HFFc6 (cell line): ENCODE results near the gene ALOXE3. TPM values are rescaled to one million over a fixed set of nuclear protein-coding genes. Genes with fewer than 3 reads are reported as not detected.

Source experiments
- DNase-seq: peaks from one replicate; pipeline ENCODE4 v3.0.0-alpha.2; 2018
- H3K27ac Mint-ChIP-seq: 2 replicates; pipeline ENCODE4 v1.8.0; 2020; ENCODE audit warnings: mild to moderate bottlenecking, mixed read lengths
- H3K27me3 Mint-ChIP-seq: 2 replicates; pipeline ENCODE4 v1.8.0; 2021; ENCODE audit warnings: mild to moderate bottlenecking, moderate library complexity, mixed read lengths; ENCODE audit not compliant: insufficient read depth
- H3K36me3 Mint-ChIP-seq: 2 replicates; pipeline ENCODE4 v1.8.0; 2021; ENCODE audit warnings: low read depth, mixed read lengths
- H3K4me1 Mint-ChIP-seq: 2 replicates; pipeline ENCODE4 v1.8.0; 2020; ENCODE audit warnings: low read depth, mixed read lengths
- H3K4me3 Mint-ChIP-seq: 2 replicates; pipeline ENCODE4 v1.8.0; 2020; ENCODE audit warnings: mild to moderate bottlenecking, moderate library complexity, mixed read lengths
- H3K9me3 Mint-ChIP-seq: 2 replicates; pipeline ENCODE4 v1.8.0; 2020; ENCODE audit warnings: mild to moderate bottlenecking, mixed read lengths
- CTCF ChIP-seq: fragments of 200-600 bp; sonication (generic); IDR thresholded peaks from 2 replicates; pipeline ENCODE4 v1.5.0; 2021; ENCODE audit warnings: antibody characterized with exemption, mild to moderate bottlenecking
- total RNA-seq, 6 experiments: library from RNA; stranded (reverse); fragmentation: NEBNext Ultra II Directional; extraction: Animal tissue kit (Norgen Biotek cat#: 25700); gene quantifications; 2 replicates in 1 of 6; 3 replicates in 5 of 6; pipeline ENCODE4 v1.2.3, GENCODE V29; 2021

Gene ALOXE3
- total RNA-seq, 6 experiments from 2014 or later: 0.14 to 0.30 (median 0.21) TPM

GRCh38 chr17:8072729-8073461 lies 45.4 kb downstream of the ALOXE3 start:
- no peak for TF ChIP-seq CTCF
- no peaks in the 10 kb centered on the region for H3K9me3 Mint-ChIP-seq
- peak overlapping the region; percentile 30 for H3K4me3 Mint-ChIP-seq
- no peak overlapping the region for H3K27ac Mint-ChIP-seq
- no peaks in the 10 kb centered on the region for H3K36me3 Mint-ChIP-seq
- DNase-seq: no peak
- H3K27me3 Mint-ChIP-seq: peaks cover 81% of the 10 kb centered on the region
- H3K4me1 Mint-ChIP-seq: peaks cover 17% of the 10 kb centered on the region

- Mint-ChIP-seq H3K4me1 (peaks cover 17% of the 10 kb centered on the region), H3K36me3 (no peaks in the 10 kb centered on the region), H3K9me3 (no peaks in the 10 kb centered on the region), H3K4me3 (peak overlapping the region; percentile 30), H3K27ac (no peak overlapping the region), H3K27me3 (peaks cover 80% of the 10 kb centered on the region)
- TF ChIP-seq CTCF: no peak
- no peak for DNase-seq
These were observed 46.0 kb downstream of the ALOXE3 start for GRCh38 chr17:8072341-8072728.

GRCh38 chr17:8071496-8071895 lies 46.8 kb downstream of the ALOXE3 start:
- Mint-ChIP-seq H3K4me1 (peaks cover 17% of the 10 kb centered on the region), H3K4me3 (no peak overlapping the region), H3K27me3 (peaks cover 78% of the 10 kb centered on the region), H3K36me3 (no peaks in the 10 kb centered on the region), H3K27ac (no peak overlapping the region), H3K9me3 (no peaks in the 10 kb centered on the region)
- TF ChIP-seq CTCF: no peak
- DNase-seq: no peak

GRCh38 chr17:8069587-8069860 lies 48.8 kb downstream of the ALOXE3 start:
- no peak for DNase-seq
- Mint-ChIP-seq H3K4me3 (no peak overlapping the region), H3K9me3 (no peaks in the 10 kb centered on the region), H3K4me1 (peaks cover 17% of the 10 kb centered on the region), H3K36me3 (no peaks in the 10 kb centered on the region), H3K27me3 (peaks cover 69% of the 10 kb centered on the region), H3K27ac (no peak overlapping the region)
- TF ChIP-seq CTCF: no peak

- no peak for TF ChIP-seq CTCF
- peaks cover 14% of the 10 kb centered on the region for H3K4me1 Mint-ChIP-seq
- H3K9me3 Mint-ChIP-seq: no peaks in the 10 kb centered on the region
- no peaks in the 10 kb centered on the region for H3K36me3 Mint-ChIP-seq
- H3K4me3 Mint-ChIP-seq: no peak overlapping the region
- no peak for DNase-seq
- no peak overlapping the region for H3K27ac Mint-ChIP-seq
- peaks cover 64% of the 10 kb centered on the region for H3K27me3 Mint-ChIP-seq
These were observed 49.4 kb downstream of the ALOXE3 start for GRCh38 chr17:8068736-8069586.
